DMS114 treated with DMSO at 0.1 percent for 48 hours (cell line): Measurements from ENCODE around the gene POU3F3.

Experiments
- DNase-seq: peaks from one replicate; lab custom pipeline; 2025; ENCODE audit not compliant: unreplicated experiment; lab: John Stamatoyannopoulos, UW

Gene POU3F3

GRCh38 chr2:104859766-104860450, 6.0 kb downstream of the POU3F3 start:
- DNase-seq, result no peak

- DNase-seq, result no peak
These were observed 6.5 kb downstream of the POU3F3 start for GRCh38 chr2:104860451-104860790.

- no peak for DNase-seq
These were observed 7.6 kb downstream of the POU3F3 start for GRCh38 chr2:104861351-104862057.

- DNase-seq, result no peak
These were observed 8.4 kb downstream of the POU3F3 start for GRCh38 chr2:104862058-104862941.

- DNase-seq, result no peak
These were observed 9.2 kb downstream of the POU3F3 start for GRCh38 chr2:104863146-104863467.

GRCh38 chr2:104863468-104864279, 9.8 kb downstream of the POU3F3 start:
- no peak for DNase-seq

- DNase-seq, result no peak
These were observed 10.6 kb downstream of the POU3F3 start for GRCh38 chr2:104864280-104865095.

- no peak for DNase-seq
These were observed 11.2 kb downstream of the POU3F3 start for GRCh38 chr2:104865096-104865470.

- no peak for DNase-seq
These were observed 12.4 kb downstream of the POU3F3 start for GRCh38 chr2:104866122-104866864.

GRCh38 chr2:104866883-104867812, 13.2 kb downstream of the POU3F3 start:
- no peak for DNase-seq

- DNase-seq, result no peak
These were observed 14.0 kb downstream of the POU3F3 start for GRCh38 chr2:104867813-104868504.

- no peak for DNase-seq
These were observed 14.6 kb downstream of the POU3F3 start for GRCh38 chr2:104868505-104868866.

- DNase-seq, result no peak
These were observed 16.4 kb downstream of the POU3F3 start for GRCh38 chr2:104870100-104870975.

GRCh38 chr2:104871649-104871971, 17.7 kb downstream of the POU3F3 start:
- no peak for DNase-seq

GRCh38 chr2:104871972-104872865, 18.3 kb downstream of the POU3F3 start:
- no peak for DNase-seq
